Stomach (tissue), 9 donors: ENCODE data around the gene GAPVD1. TPM values are rescaled to one million over a fixed set of nuclear protein-coding genes. Genes with fewer than 3 reads are reported as not detected.
A peak's percentile ranks its signal among the peaks of the same experiment; 100 is the strongest.

Experiments used
- DNase-seq, 2 donors: peaks; one replicate each; pipeline versions ENCODE4 v3.0.0 to v3.0.0-alpha.2; 2013 to 2019
- H3K27ac ChIP-seq, 5 donors: fragments of 200-600 bp in 4 of 5; sonication (generic) in 4 of 5; one replicate each; pipeline ENCODE4 v1.5.1; 2013 to 2019; ENCODE audit warnings: mild to moderate bottlenecking in 1 of 5, moderate library complexity in 1 of 5
- H3K27me3 ChIP-seq, 3 donors: fragments of 200-600 bp; sonication (generic); one replicate each; pipeline ENCODE4 v1.5.1; 2017 to 2019; ENCODE audit warnings: mixed run types in 1 of 3
- H3K36me3 ChIP-seq, 4 donors: fragments of 200-600 bp; sonication (generic); 1 replicate in 3 of 4; 2 replicates in 1 of 4; pipeline ENCODE4 v1.5.1; 2016 to 2019
- H3K4me1 ChIP-seq, 4 donors: fragments of 200-600 bp; sonication (generic); one replicate each; pipeline ENCODE4 v1.5.1; 2016 to 2019
- H3K4me3 ChIP-seq, 4 donors: fragments of 200-600 bp; sonication (generic) in 3 of 4; one replicate each; pipeline ENCODE4 v1.5.1; 2016 to 2019; ENCODE audit warnings: mild to moderate bottlenecking in 1 of 4
- H3K9me3 ChIP-seq, 4 donors: fragments of 200-600 bp; sonication (generic); one replicate each; pipeline ENCODE4 v1.5.1; 2016 to 2019
- CTCF ChIP-seq, 7 experiments: fragments of 450-650 bp in 4 of 7; fragments of 200-600 bp in 3 of 7; sonication (generic) in 3 of 7; IDR thresholded peaks; one replicate each; pipeline ENCODE4 v1.5.1; 2016 to 2019; ENCODE audit warnings: antibody characterized with exemption in 7 of 7, control low read depth in 2 of 7, mild to moderate bottlenecking in 1 of 7
- EP300 ChIP-seq: sonication (generic); formaldehyde crosslinking; IDR thresholded peaks from one replicate; pipeline ENCODE4 v1.6.1; 2017; ENCODE audit warnings: antibody characterized with exemption
- POLR2A ChIP-seq, 4 donors: fragments of 450-650 bp; IDR thresholded peaks; one replicate each; pipeline ENCODE4 v1.6.1; 2016; ENCODE audit warnings: antibody characterized with exemption in 4 of 4, control low read depth in 2 of 4, mild to moderate bottlenecking in 1 of 4, moderate library complexity in 1 of 4
- POLR2AphosphoS5 ChIP-seq, 3 donors: sonication (generic); formaldehyde crosslinking; IDR thresholded peaks; one replicate each; pipeline ENCODE4 v1.6.1; 2016; ENCODE audit warnings: antibody characterized with exemption in 3 of 3
- WGBS, 5 donors: extraction: QIAGEN DNeasy Blood & Tissue Kit in 3 of 5; methylation state at CpG; one replicate each; pipeline versions ENCODE4 v1.1.5 to v1.1.7; 2013 to 2018; 5-methylcytosine and 5-hydroxymethylcytosine counted together
- intact Hi-C: fragments of 100-400 bp; cut with DNase I; formaldehyde crosslinking; loops from one replicate; pipeline ENCODE4 v1.15.1; 2023; ENCODE audit warnings: low total_unique reads
- polyA plus RNA-seq, 3 donors: library from polyadenylated mRNA; stranded (reverse); fragments of 200-250 nt; gene quantifications; one replicate each; pipeline ENCODE4 v1.2.3, GENCODE V29; 2013
- total RNA-seq, 5 donors: library from RNA; depleted of rRNA; stranded (reverse); fragments of >200 nt; gene quantifications; one replicate each; pipeline versions ENCODE4 v1.1.0 to v1.2.3, GENCODE V29; 2014 to 2016
- donor health status: healthy with polysubstance abuse.
- donor health status: Bipolar disorder and iron deficiency.
- donor health status: healthy.

The GAPVD1 gene
- total and polyA plus RNA-seq, 8 donors = 3.9 to 140 (median 26.2) TPM

GRCh38 chr9:125272697-125273096 is 11.1 kb downstream of the GAPVD1 start:
- TF ChIP-seq EP300 (no peak), CTCF (IDR thresholded peaks at IDR 0.05) (no peak), POLR2AphosphoS5 (IDR thresholded peaks at IDR 0.05) (peak in 1 of 3 donors; percentile 31)
- Histone ChIP-seq H3K27ac (peak overlapping the region in 3 of 5 donors; percentile 7 to 56 (median 29)), H3K4me1 (peaks cover 26 to 74% (median 43%) of the 10 kb centered on the region in 4 donors), H3K9me3 (no peaks in the 10 kb centered on the region), H3K36me3 (peaks cover 0 to 3% (median under 1%) of the 10 kb centered on the region in 4 donors), H3K27me3 (no peaks in the 10 kb centered on the region), H3K4me3 (no peak overlapping the region)
- intact Hi-C loops = no loop called here
- DNase-seq = peak in 1 of 2 donors; percentile 82
- 17 to 27% (median 20%) methylated on average over 3 of the region's 3 CpGs for WGBS, 5 donors

- Histone ChIP-seq H3K27me3 (no peaks in the 10 kb centered on the region), H3K36me3 (peaks cover 0 to 6% (median 5%) of the 10 kb centered on the region in 4 donors), H3K9me3 (no peaks in the 10 kb centered on the region), H3K4me1 (peaks cover 12 to 45% (median 26%) of the 10 kb centered on the region in 4 donors), H3K4me3 (no peak overlapping the region), H3K27ac (no peak overlapping the region)
- TF ChIP-seq POLR2AphosphoS5 (IDR thresholded peaks at IDR 0.05) (no peak), CTCF (IDR thresholded peaks at IDR 0.05) (no peak), EP300 (no peak), POLR2A (IDR thresholded peaks at IDR 0.05) (no peak)
- no peak for DNase-seq
- intact Hi-C loops = no loop called here
- WGBS, 5 donors = 92 to 99% (median 96%) methylated on average over 4 of the region's 4 CpGs
Observed at GRCh38 chr9:125276771-125277170, 15.1 kb downstream of the GAPVD1 start.

- Histone ChIP-seq H3K36me3 (peaks cover 0 to 6% (median 5%) of the 10 kb centered on the region in 4 donors), H3K27ac (no peak overlapping the region), H3K9me3 (no peaks in the 10 kb centered on the region), H3K4me3 (no peak overlapping the region), H3K4me1 (peaks cover 6 to 39% (median 20%) of the 10 kb centered on the region in 4 donors), H3K27me3 (no peaks in the 10 kb centered on the region)
- intact Hi-C loops = no loop called here
- no peak for DNase-seq
- TF ChIP-seq EP300 (no peak), CTCF (IDR thresholded peaks at IDR 0.05) (no peak), POLR2A (IDR thresholded peaks at IDR 0.05) (no peak), POLR2AphosphoS5 (IDR thresholded peaks at IDR 0.05) (no peak)
Observed at GRCh38 chr9:125277411-125277810, 15.8 kb downstream of the GAPVD1 start.

- H3K9me3 ChIP-seq = no peaks in the 10 kb centered on the region
- intact Hi-C loops = no loop called here
- no peak for DNase-seq
- peaks cover 5 to 45% (median 15%) of the 10 kb centered on the region in 4 donors for H3K4me1 ChIP-seq
- peaks cover 0 to 6% (median 5%) of the 10 kb centered on the region in 4 donors for H3K36me3 ChIP-seq
- WGBS, 5 donors = 64 to 78% (median 73%) methylated on average over 4 of the region's 4 CpGs
- no peaks in the 10 kb centered on the region for H3K27me3 ChIP-seq
- H3K27ac ChIP-seq = no peak overlapping the region
- H3K4me3 ChIP-seq = no peak overlapping the region
- TF ChIP-seq CTCF (IDR thresholded peaks at IDR 0.05) = no peak
- TF ChIP-seq EP300 = no peak
- TF ChIP-seq POLR2A (IDR thresholded peaks at IDR 0.05) = no peak
- TF ChIP-seq POLR2AphosphoS5 (IDR thresholded peaks at IDR 0.05) = no peak
Observed at GRCh38 chr9:125280945-125281344, 19.3 kb downstream of the GAPVD1 start.
